IMR-90 (cell line): ENCODE data around the gene RPL6. TPM values are rescaled to one million over a fixed set of nuclear protein-coding genes. Genes with fewer than 3 reads are reported as not detected.

Experiments used
- ATAC-seq: fragments of 200-7000 bp; cut with Tn5 transposase; 2 replicates; pipeline ENCODE4 v1.9.1; 2020; ENCODE audit warnings: low read depth, mild to moderate bottlenecking, moderate library complexity
- BruUV-seq: library from RNA; stranded (reverse); fragments of 400-500 nt; replicated peaks from 2 replicates; lab custom pipeline; 2021; lab: Mats Ljungman, UMichigan
- CTCF ChIA-PET: fragments of 300-600 bp; formaldehyde crosslinking; extraction: SDS; loops from one replicate; lab custom pipeline; 2021; ENCODE audit warnings: antibody characterized with exemption; lab: Yijun Ruan, JAX
- POLR2A ChIA-PET: fragments of 300-600 bp; sonication (Branson Sonifier 250); formaldehyde crosslinking; loops from one replicate; lab custom pipeline; 2022; ENCODE audit warnings: antibody characterized with exemption; ENCODE audit not compliant: unreplicated experiment; lab: Charles Lee
- DNase-seq: peaks from one replicate; pipeline ENCODE4 v3.0.0; 2013
- H2AFZ ChIP-seq: replicated peaks from 2 replicates; pipeline ENCODE3; 2013; ENCODE audit warnings: low read length, mild to moderate bottlenecking; ENCODE audit not compliant: poor library complexity
- H2AK5ac ChIP-seq: 2 replicates; pipeline ENCODE4 v1.6.1; 2013; ENCODE audit warnings: low read depth, low read length, inconsistent platforms
- H2AK9ac ChIP-seq: replicated peaks from 2 replicates; pipeline ENCODE3; 2013; ENCODE audit warnings: mild to moderate bottlenecking, low read depth, low read length, moderate library complexity; ENCODE audit not compliant: poor library complexity
- H2BK120ac ChIP-seq: 2 replicates; pipeline ENCODE4 v1.6.1; 2013; ENCODE audit warnings: low read depth, low read length, inconsistent platforms
- H2BK15ac ChIP-seq: 3 replicates; pipeline ENCODE4 v1.6.1; 2013; ENCODE audit warnings: low read depth, low read length, inconsistent platforms
- H2BK20ac ChIP-seq: 2 replicates; pipeline ENCODE4 v1.6.1; 2013; ENCODE audit warnings: low read depth, mild to moderate bottlenecking, inconsistent platforms, low read length, moderate library complexity
- H2BK5ac ChIP-seq: 2 replicates; pipeline ENCODE4 v1.6.1; 2013; ENCODE audit warnings: mild to moderate bottlenecking, low read depth, low read length, inconsistent platforms; ENCODE audit not compliant: poor library complexity, severe bottlenecking
- H3K14ac ChIP-seq: replicated peaks from 2 replicates; pipeline ENCODE4 v1.6.1; 2013; ENCODE audit warnings: low read depth, low read length, inconsistent platforms
- H3K18ac ChIP-seq: 2 replicates; pipeline ENCODE4 v1.6.1; 2013; ENCODE audit warnings: low read depth, low read length, control low read depth
- H3K23ac ChIP-seq: 2 replicates; pipeline ENCODE4 v1.6.1; 2013; ENCODE audit warnings: low read depth, low read length, inconsistent platforms
- H3K27ac ChIP-seq: 2 replicates; pipeline ENCODE4 v1.5.1; 2013; ENCODE audit warnings: mild to moderate bottlenecking, control low read depth, low read length; ENCODE audit not compliant: insufficient read depth
- H3K27me3 ChIP-seq: 2 replicates; pipeline ENCODE4 v1.6.1; 2013; ENCODE audit warnings: low read length; ENCODE audit not compliant: control insufficient read depth, insufficient read depth
- H3K36me3 ChIP-seq: 2 replicates; pipeline ENCODE4 v1.6.1; 2013; ENCODE audit warnings: low read length, mixed read lengths; ENCODE audit not compliant: control insufficient read depth, insufficient read depth
- H3K4ac ChIP-seq: 2 replicates; pipeline ENCODE4 v1.6.1; 2013; ENCODE audit warnings: low read depth, low read length, inconsistent platforms
- H3K4me1 ChIP-seq: 2 replicates; pipeline ENCODE4 v1.6.1; 2013; ENCODE audit warnings: low read length, mixed read lengths; ENCODE audit not compliant: control insufficient read depth, insufficient read depth
- H3K4me2 ChIP-seq: 2 replicates; pipeline ENCODE4 v1.6.1; 2013; ENCODE audit warnings: low read depth, mild to moderate bottlenecking, control low read depth, low read length, moderate library complexity
- H3K4me3 ChIP-seq: 2 replicates; pipeline ENCODE4 v1.5.1; 2013; ENCODE audit warnings: low read depth, mild to moderate bottlenecking, control low read depth, low read length, moderate library complexity; ENCODE audit not compliant: insufficient read depth
- H3K56ac ChIP-seq: 2 replicates; pipeline ENCODE4 v1.6.1; 2013; ENCODE audit warnings: low read length, inconsistent platforms; ENCODE audit not compliant: insufficient read depth; ENCODE audit errors: extremely low read depth
- H3K79me1 ChIP-seq, 2 experiments: 2 replicates each; pipeline ENCODE4 v1.6.1; 2013; ENCODE audit warnings: low read length in 2 of 2, inconsistent platforms in 1 of 2, low read depth in 1 of 2
- H3K9ac ChIP-seq: 2 replicates; pipeline ENCODE4 v1.6.1; 2013; ENCODE audit warnings: low read depth, low read length, control low read depth
- H3K9me1 ChIP-seq: 2 replicates; pipeline ENCODE4 v1.6.1; 2013; ENCODE audit warnings: low read length, inconsistent platforms; ENCODE audit not compliant: insufficient read depth
- H3K9me3 ChIP-seq: 2 replicates; pipeline ENCODE4 v1.6.1; 2013; ENCODE audit warnings: low read length; ENCODE audit not compliant: control insufficient read depth, insufficient read depth
- H4K20me1 ChIP-seq: 2 replicates; pipeline ENCODE4 v1.6.1; 2013; ENCODE audit warnings: low read length, inconsistent platforms; ENCODE audit not compliant: insufficient read depth
- H4K5ac ChIP-seq: 2 replicates; pipeline ENCODE4 v1.6.1; 2013; ENCODE audit warnings: mild to moderate bottlenecking, low read depth, low read length, control low read depth
- H4K8ac ChIP-seq, 2 experiments: 2 replicates each; pipeline ENCODE4 v1.6.1; 2013; ENCODE audit warnings: low read depth in 2 of 2, low read length in 2 of 2, control low read depth in 1 of 2, inconsistent platforms in 1 of 2
- H4K91ac ChIP-seq: 2 replicates; pipeline ENCODE4 v1.6.1; 2013; ENCODE audit warnings: low read depth, low read length, inconsistent platforms; ENCODE audit not compliant: insufficient read depth
- FOS ChIP-seq: fragments of 150-350 bp; IDR thresholded peaks from 2 replicates; pipeline ENCODE4 v1.6.1; 2016; ENCODE audit warnings: low read depth, low read length
- WGBS, 2 experiments: methylation state at CpG; one replicate each; pipeline versions ENCODE4 v1.1.5 to v1.1.7; 2013; ENCODE audit warnings: missing lambda C conversion rate in 2 of 2; ENCODE audit not compliant: insufficient read length in 1 of 2; ENCODE audit errors: extremely low coverage in 2 of 2; 5-methylcytosine and 5-hydroxymethylcytosine counted together
- dilution Hi-C: fragments of 300-500 bp; cut with HindIII; formaldehyde crosslinking; loops from one replicate; pipeline ENCODE4 v1.14.3; 2018; ENCODE audit warnings: low sequenced_read_pairs; ENCODE audit not compliant: unreplicated experiment
- in situ Hi-C: fragments of 300-500 bp; cut with MboI; formaldehyde crosslinking; loops from 3 replicates; pipeline ENCODE4 v1.14.3; 2019; ENCODE audit warnings: low sequenced_read_pairs, inconsistent platforms, mixed read lengths
- intact Hi-C: fragments of 100-400 bp; cut with micrococcal nuclease; formaldehyde crosslinking; loops from 2 replicates; pipeline ENCODE4 v1.10.0; 2022
- polyA plus RNA-seq, 3 experiments: library from polyadenylated mRNA; depleted of rRNA; stranded (reverse); fragments of >200 nt; gene quantifications; 2 replicates each; pipeline ENCODE4 v1.2.3, GENCODE V29; 2012; ENCODE audit warnings: low replicate concordance in 1 of 3
- total RNA-seq: library from RNA; depleted of rRNA; stranded (reverse); fragments of >200 nt; gene quantifications from 2 replicates; pipeline ENCODE4 v1.2.3, GENCODE V29; 2012

The RPL6 gene
- total and polyA plus RNA-seq, 2 of the 4 experiments (the other 2 are of a cell fraction), result 1,317 to 1,694 TPM

- CTCF ChIA-PET, result interaction anchor here (1.0 to 1.1 kb wide), 2 partner anchors 61 to 78 kb away, joined by 3 read pairs; no protein-coding TSS in a partner anchor
Measured at GRCh38 chr12:112367965-112368364, 41.4 kb downstream of the RPL6 start.

More at GRCh38 chr12:112367965-112368364, 41.4 kb downstream of the RPL6 start:
- no TSS peak for BruUV-seq
- H3K4me2 ChIP-seq, result no peak overlapping the region
- no peak overlapping the region for H4K91ac ChIP-seq
- no peak overlapping the region for H2BK5ac ChIP-seq
- no peak overlapping the region for H3K18ac ChIP-seq
- H3K9me1 ChIP-seq, result peaks cover 14% of the 10 kb centered on the region; the same call in 1 of the 2 replicates
- WGBS, 2 experiments, result 83% methylated on average over 1 of the region's 3 CpGs; no CpG with 5 or more reads in 1 of the 2 experiments
- no peak overlapping the region for H3K27ac ChIP-seq
- in situ Hi-C loops (no loop called here), dilution Hi-C loops (no loop called here), intact Hi-C loops (no loop called here)
- no peaks in the 10 kb centered on the region for H3K27me3 ChIP-seq
- no peak overlapping the region for H3K14ac ChIP-seq
- peaks cover 39% of the 10 kb centered on the region for H4K20me1 ChIP-seq
- H2AK5ac ChIP-seq, result no peak overlapping the region
- peaks cover 7% of the 10 kb centered on the region for H3K4me1 ChIP-seq
- no peak for TF ChIP-seq FOS
- POLR2A ChIA-PET, result no interaction called here
- H3K36me3 ChIP-seq, result no peaks in the 10 kb centered on the region
- no peak overlapping the region for H2AK9ac ChIP-seq
- H2BK15ac ChIP-seq, result no peak overlapping the region
- H3K79me1 ChIP-seq, result peaks cover 32 to 66% of the 10 kb centered on the region in 2 experiments
- no peak overlapping the region for H3K4me3 ChIP-seq
- H2AFZ ChIP-seq, result no peak overlapping the region
- no peak overlapping the region for H4K5ac ChIP-seq
- ATAC-seq (no peak), DNase-seq (no peak)
- H2BK20ac ChIP-seq, result no peak overlapping the region
- no peak overlapping the region for H3K4ac ChIP-seq
- H2BK120ac ChIP-seq, result no peak overlapping the region
- H3K23ac ChIP-seq, result no peak overlapping the region
- H3K9me3 ChIP-seq, result no peaks in the 10 kb centered on the region
- H4K8ac ChIP-seq, result no peak overlapping the region
- no peak overlapping the region for H3K56ac ChIP-seq
- no peak overlapping the region for H3K9ac ChIP-seq
